Activated gamma-delta T cell treated with anti-CD3 and anti-CD28 coated beads, Interleukin-2, amount 50 U/mL, for 16 hours (primary cell): ENCODE results near the gene VSX1.

Experiments
- DNase-seq: peaks from one replicate; pipeline ENCODE4 v3.0.0-alpha.2; 2020; ENCODE audit warnings: low read depth

VSX1 gene

DNA sequence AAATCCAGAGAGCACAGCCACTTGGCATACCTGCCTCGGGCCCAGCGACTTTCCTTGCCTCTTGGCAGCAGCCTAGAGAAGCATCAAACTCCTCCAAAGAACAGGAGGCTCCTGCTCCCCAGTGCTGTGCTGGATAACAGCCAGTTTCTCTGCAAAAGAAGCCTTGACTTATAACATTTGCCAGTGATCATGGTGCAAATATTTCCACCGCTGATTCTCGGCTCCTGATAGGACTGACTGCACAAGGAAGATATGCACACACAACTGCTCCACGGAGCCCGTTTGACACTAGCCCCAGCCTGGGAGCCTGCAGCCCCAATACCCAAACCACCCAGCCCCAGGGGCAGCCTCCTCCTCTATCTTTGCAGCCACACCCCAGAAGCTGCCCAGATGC, 41.5 kb downstream of the VSX1 start:
- DNase-seq: no peak

DNA sequence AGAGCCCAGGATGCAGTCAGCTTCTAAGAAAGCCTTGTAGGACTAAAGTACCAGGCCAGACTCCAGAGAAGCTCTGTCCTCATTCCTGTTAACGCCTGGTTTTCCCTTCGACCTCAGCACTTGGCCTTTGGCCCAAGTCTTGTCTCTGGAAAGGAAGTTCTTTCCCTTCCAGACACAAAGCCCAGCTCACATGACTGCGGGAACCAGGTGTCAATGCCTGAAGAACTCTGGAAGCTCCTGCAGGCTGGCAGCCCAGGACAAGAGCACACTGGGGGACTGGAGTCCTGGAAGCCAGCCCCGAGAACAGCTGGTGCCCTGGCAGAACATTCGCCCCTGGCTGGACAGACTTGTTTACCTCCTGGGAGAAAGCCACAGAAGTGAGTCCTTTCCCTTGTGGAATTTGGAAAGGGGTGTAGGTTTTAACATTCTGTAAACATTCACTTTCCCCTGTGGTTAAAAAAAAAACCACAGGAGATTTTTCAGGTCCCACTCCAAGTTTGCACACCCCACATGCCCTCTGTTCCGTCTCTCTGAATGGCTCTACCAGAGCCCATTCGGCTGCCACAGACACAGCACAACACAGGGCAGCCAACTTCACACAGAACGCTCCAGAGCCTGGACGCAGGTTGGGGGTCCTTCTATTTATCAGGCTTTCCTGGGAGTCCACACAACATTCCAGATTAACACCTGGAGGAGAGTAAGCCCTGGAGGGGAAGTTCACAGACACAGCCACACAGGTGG, 42.1 kb downstream of the VSX1 start:
- no peak for DNase-seq

DNA sequence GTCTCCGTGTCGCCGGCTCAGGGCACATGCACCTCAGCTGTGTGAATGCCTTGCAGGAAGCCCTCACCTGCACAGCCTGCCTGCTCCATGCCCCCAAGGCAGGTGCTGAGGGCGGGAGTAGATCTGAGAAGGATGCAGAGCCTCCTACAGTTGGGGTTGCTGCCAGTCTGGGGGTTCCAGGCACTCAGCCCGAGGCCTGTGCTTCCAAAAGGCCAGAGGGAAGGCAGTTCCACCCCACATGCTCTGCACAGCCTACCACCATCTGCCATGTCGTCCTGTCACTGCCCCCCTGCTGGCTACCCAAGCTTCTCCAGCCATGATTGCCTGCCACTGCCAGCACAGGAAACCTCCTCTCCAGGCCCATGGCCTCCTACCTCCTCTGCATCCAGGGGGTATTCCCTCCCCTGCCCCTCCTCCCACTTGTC, 43.3 kb downstream of the VSX1 start:
- DNase-seq: no peak

DNA sequence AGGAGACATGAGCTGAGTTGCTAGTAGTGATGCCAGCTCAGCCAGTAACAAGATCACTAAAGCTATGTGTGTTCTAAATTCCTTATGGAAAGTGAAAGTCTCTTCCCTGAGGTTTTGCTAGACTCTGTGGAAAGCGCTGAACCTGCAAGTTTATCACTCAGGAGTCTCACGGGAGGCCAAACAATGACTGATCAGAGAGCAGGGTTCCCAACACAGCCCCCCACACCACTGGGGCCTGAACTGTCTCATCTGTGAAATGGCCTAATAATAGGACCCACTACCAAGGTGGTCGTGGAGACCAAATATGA, 43.9 kb downstream of the VSX1 start:
- no peak for DNase-seq

DNA sequence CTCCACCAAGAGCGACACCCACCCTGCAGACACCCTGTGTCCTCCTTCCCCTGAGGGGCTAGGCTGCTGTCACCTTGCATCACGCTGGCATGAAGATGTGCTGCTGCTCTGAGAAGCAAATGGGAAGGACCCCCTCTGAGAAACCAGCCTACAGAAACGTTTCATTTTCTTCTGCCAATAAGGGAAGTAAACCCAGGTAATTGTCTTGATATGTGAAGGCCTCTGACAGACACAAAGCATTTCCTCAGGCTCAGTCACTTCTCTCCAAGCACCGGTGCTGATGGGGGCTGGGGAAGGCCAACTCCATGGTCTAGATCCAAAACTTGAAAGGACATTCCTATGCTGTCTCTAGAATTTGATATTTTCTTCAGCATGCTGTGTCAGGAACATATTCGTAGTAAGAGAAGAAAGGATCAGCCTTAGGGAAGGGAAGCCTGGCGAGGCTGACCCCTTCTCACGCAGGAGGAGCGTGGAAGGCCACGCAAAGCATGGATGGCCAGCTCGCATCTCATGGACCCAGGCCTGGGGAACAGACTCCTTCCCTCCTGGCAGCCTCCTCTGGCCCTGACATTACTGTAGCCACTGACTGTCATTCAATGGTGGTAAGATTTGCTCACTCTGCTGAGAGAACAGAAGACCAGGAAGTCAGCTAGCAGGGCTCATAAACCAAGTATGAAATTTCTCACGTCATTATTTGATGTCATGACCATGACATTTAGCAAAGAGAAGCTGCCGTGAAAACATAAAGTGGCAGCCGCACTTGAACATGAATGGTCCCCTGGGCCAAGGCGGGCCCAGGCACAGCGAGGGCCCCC, 44.4 kb downstream of the VSX1 start:
- no peak for DNase-seq

DNA sequence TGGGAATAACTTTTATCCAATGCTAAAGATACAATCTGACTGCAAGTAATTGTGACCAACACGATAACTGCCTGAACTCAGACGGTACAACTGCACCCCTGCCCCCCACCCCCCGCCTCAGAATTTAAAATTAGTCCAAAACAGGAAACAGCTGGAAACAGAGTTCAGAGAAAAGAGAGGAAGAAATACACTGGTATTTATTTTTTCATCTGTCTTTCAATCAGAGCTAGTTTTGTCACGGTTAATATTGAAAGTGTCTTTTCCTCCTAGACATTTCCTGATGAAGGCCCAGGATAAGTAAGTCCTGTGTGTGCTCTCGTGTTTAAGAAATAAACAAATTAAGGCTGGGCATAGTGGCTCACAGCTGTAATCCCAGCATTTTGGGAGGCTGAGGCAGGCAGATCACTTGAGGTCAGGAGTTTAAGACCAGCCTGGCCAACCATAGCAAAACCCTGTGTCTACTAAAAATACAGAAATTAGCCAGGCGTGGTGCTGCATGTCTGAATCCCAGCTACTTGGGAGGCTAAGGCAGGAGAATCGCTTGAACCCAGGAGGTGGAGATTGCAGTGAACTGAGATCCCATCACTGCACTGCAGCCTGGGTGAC, 45.5 kb downstream of the VSX1 start:
- no peak for DNase-seq

DNA sequence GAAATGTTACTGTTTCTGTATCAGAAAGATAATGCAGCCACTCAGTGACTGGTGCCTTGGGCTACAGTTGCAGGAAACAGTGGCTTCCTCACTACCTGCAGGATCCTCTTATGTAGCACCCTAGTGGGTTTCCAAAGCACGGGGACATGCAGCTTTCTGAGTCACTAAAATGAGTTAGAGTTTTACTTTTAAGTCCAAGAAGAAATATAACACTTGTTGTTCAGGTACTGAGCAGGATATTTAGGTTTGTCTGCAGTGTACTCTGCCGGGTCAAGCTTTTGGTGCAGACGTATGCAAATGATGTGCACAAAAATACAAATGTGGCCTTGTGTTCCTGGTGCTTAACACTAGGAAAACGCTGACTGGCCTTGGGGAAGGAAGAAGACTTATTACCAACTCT, 46.0 kb downstream of the VSX1 start:
- no peak for DNase-seq

DNA sequence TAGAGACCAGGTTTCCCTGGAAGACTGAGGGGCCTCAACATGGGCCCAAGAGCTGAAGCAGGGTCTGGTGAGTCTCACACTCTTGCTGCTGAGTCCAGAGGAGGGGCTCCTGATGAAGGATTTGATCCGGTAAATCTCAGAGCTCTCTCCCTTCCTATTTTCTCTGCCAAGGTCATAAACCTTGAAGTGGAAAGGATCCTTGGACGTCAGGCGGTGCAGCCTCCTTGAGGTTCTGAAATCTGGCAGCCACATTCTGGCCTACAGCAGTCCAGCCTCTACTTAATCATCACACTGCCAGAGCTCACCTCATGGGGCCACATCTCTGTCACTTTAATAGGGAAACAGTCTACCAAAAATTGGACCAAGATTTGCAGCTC, 48.0 kb downstream of the VSX1 start:
- DNase-seq: no peak

DNA sequence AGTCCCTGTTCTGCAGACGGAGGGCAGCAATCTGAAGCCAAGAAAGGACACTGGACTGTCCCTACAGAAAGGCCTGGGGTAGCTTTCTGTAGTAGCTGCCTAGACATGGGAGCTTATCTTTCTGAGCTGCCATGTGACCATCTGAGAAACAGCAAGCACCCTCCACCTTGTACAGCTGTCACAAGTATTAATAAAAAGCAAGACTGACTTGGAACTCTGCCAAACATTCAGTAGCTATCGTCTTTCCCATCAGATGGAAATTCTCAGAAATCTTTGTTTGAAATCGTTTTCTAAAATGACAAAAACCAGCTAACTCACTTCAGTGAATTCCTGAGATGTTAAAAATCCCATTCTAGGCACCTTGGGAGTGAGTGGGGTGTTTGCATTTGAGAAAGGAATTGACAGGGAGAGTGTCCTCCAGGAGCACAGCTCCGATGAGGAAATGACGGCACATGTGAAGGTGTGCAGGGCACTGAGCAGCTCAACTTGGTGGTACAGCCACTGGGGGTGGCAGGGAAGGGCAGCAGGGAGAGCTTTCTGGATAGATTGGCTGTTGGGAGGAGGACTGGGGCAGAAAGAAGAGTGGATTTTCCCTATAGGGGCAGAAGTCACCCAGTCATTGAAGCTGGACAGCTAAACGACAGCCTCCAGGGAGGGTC, 48.5 kb downstream of the VSX1 start:
- no peak for DNase-seq

DNA sequence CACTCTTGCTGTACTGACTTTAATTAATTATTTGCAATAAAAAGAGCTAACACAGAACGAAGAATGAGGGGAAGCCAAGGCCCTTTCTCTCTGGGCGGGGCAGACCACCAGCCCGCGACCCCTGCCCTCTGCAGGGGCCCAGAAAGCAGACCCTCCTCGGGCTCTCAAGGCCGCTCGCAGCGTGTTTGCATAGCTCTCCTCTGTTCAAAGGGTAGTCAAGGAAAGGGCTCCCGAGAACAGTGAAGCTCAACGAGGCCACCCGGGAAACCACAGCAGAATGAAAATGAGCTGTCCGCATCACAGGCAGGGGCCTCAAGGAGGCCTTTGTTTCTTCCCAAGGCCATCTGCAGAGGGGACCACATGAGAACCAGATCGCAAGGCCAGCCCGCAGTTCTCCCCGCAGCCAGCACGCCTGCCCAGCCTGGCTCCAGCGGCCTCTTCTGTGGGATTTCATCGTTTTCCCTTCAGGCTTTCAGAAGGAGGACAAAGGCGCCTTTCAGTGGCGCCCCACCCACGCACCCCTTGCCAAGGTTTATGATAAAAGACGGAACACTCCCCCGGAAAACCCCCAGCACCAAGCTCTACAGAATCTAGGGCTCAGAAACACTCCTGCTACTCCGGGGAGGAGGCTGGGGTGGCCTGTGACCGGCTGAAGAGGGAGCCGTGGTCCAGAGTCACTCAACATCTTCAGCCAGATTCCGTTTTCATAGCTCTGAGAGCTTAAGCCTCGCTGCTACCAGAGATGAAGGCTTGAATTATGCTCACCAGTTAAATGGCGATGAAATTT, 49.3 kb downstream of the VSX1 start:
- no peak for DNase-seq

DNA sequence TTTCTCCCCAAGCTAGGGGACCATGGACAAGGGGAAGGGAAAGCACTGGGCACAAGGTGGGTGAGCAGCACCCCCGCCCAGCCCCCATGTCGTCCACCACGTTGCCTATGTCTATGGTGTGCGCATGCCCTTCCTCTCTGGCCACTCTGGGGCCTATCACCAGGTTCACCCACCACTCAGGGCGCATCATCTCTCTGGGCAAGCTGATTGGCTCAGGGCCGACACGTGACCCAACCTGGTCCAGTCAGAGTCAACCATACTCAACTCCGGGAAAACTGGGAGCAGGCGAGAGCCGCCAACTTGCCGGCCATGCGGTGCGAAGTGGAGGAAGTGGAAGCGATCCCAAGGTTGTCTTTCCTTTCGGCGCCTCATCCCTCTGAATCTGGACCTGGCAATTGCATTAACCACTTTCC, 49.9 kb downstream of the VSX1 start:
- no peak for DNase-seq

DNA sequence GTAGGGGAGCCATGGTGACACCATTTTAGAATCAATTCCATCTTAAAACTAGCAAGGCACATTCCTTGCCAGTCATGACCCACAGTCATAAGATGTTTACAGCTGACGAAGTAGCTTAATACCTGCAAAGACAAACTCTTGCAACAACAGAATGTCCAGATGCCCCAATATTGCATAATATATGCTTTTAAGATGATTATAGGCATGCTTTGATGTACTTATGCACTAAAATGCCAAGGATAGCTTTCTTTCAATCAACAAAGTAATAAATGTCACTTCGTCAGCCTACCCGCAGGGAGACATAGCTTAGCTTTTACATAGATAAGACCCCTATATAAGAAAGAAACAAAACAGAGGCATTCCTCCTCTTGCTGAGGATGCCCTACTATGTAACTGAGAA, 50.7 kb downstream of the VSX1 start:
- no peak for DNase-seq

DNA sequence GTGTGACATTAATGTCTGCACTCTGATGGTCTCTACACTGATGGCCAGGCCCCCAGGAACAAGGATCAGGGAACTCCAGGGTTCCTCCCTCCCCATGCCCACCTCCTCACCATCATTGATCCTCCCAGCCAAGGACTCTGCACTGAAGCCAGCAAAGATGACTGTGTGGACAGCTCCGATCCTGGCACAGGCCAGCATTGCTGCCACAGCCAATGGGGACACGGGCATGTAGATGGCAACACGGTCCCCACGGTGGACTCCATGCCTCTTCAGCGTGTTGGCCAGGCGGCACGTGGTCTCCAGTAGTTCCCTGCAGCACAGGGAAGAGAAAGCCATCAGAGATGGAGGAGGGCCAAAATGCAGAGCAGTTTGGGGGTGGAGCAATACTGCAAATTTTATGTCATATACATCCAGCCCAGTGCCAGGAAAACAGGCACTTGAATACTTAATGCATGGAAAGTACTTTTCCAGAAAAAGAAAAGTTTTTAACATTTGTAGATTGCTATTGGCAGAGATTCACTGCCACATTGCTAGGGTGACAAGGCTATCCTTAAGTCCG, 51.2 kb downstream of the VSX1 start:
- DNase-seq: no peak

DNA sequence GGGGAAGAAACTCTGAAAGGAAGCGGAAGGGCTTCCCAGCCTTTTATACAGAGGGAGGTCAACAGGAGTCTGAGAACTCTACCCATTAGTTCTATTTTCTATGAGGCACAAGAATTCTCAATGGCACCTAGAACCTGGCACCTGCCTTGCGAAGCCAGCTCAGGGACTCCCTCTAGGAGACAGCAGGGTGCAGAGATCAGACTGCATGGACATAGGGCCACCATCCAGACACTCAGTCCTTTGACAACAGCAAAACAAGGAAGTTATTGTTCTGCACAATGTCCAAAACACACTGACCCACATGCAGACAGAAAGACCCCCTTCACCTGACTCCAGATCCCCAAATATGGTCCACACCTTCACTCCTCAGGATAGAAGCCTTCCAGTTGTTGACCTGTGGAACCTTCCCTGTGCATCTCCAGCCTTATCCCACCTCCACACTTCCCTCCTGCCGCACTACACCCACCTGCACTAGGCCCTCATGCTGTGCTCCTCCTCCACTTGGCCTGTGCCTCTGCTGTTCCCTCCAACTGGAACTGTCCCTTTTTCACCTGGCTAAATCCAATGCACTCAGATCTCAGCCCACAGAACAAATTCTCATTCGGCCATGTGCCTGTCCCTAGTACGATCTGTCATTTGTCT, 51.8 kb downstream of the VSX1 start:
- no peak for DNase-seq

DNA sequence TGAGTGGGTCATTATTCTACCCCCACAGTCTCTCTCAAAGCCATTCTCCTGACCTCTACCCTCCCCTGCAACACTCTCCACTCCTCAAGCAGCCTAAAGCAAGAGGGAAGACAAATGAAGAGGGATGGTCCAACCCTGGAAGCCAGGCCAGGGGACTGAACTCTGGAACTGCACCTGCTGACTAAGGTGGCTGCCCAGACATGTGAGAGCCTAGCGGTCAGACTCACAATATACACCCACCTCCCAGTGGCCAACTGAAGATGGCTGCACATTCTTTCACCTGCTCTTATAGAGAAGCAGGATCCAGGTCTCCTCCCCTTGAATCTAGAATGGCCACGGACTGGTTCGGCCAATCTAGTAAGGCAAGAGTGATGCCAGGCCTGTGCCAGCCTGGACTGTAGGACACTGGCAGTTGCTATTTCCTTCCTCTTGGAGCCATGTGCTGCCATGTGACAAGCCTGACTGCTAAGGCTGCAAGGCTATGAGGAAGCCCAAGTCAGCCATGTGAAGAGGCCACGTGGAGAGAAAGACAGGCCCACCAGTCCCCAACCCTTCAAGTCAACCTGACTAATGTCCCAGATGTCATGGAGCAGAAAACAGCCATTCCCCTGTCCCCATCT, 55.8 kb downstream of the VSX1 start:
- no peak for DNase-seq
